T-helper 2 cell treated with Interferon-gamma antibody and Interleukin-4, amounts not matched to agents 100 ng/mL and 5 ng/mL, for 36 hours (primary cell): ENCODE measurements around the gene RRP7A. TPM values are rescaled to one million over a fixed set of nuclear protein-coding genes. Genes with fewer than 3 reads are reported as not detected.
"Not testable (repeated sequence)": the region's sequence is repeated elsewhere in the genome, so short reads cannot be mapped to it uniquely, and the experiment has no call there.

ENCODE experiments used
- intact Hi-C: fragments of 100-400 bp; cut with micrococcal nuclease; formaldehyde crosslinking; loops from one replicate; pipeline ENCODE4 v1.15.1; 2023
- total RNA-seq: library from RNA; stranded (reverse); gene quantifications from 2 replicates; pipeline ENCODE4 v1.2.3, GENCODE V29; 2022

RRP7A gene
- total RNA-seq, 1 donor from 2014 or later = 81.2 TPM

DNA sequence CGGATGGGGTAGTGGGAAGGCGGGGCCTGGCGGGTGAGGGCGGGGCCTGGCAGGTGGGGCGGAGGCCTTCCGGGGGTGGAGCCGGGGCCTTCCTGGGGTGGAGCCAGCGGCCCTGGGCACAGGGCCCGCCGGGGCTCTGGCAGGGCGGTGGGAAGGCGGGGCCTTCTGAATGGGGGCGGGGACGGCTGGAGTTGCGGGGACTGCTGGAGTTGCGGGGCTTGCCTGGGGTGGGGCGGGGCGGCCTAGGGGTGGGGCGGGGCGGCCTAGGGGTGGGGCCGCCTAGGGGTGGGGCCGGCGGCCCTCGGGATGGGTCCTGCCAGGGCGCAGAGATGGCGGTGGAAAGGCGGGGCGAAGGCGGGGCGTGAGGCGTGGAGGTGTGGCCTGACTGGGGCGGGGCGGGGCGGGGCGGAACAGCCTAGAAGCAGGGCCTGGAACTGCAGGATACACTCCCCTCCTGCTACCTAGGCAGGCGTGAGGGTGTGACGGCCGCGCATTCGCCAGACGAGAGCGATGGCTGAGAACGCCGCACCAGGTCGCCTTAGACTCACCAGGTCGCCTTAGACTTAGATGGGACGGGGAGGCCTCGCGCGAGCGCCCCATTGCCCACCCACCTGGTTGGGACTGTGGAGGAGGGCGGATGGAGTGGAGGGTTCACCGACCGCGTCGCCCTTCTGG lies 19.3 kb downstream of the RRP7A start:
- intact Hi-C loops = loop anchor here (5.0 kb wide), 1 partner anchor 52 kb away; the partner anchor contains the start of gene SERHL2

DNA sequence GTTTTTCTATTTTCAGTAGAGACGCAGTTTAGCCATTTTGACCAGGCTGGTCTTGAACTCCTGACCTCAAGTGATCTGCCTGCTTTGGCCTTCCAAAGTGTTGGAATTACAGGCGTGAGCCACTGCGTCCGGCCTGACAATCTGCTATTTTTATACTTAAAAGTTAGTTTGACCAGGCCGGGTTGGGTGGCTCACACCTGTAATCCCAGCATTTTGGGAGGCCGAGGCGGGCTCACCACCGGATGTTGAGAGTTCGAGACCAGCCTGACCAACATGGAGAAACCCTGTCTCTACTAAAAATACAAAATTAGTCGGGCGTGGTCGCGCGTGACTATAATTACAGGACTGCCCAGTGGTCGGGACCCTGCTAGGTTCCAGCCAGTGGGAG lies 19.8 kb downstream of the RRP7A start:
- intact Hi-C loops = loop anchor here (5.0 kb wide), 1 partner anchor 53 kb away; the partner anchor contains the start of gene SERHL2

GRCh38 chr22:42495533-42496141 lies 24.0 kb downstream of the RRP7A start:
- intact Hi-C loops = not testable (repeated sequence)

DNA sequence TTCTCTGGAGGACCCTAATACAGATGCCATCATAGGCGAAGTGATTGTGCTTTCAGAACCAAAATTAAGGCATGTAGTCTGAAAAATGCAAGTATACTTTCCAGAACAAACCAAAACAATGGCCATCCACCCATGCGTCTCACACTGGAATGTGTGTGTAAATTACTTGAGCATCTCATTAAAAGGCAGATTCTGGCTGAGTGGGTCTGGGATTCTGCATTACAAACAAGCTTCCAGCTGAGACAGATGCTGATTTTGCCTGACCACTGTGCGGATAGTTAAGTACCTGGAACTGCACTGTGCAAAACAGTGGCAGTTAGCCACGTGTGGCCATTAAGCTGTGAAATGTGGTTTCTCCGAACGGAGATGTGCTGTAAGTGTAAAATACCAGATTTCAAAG lies 26.2 kb downstream of the RRP7A start:
- intact Hi-C loops = no loop called here

GRCh38 chr22:42492323-42492690 lies 27.3 kb downstream of the RRP7A start:
- intact Hi-C loops = no loop called here

- intact Hi-C loops = no loop called here
These were observed 29.3 kb downstream of the RRP7A start for GRCh38 chr22:42490243-42490832.

GRCh38 chr22:42489000-42489399 lies 30.6 kb downstream of the RRP7A start:
- intact Hi-C loops = no loop called here

DNA sequence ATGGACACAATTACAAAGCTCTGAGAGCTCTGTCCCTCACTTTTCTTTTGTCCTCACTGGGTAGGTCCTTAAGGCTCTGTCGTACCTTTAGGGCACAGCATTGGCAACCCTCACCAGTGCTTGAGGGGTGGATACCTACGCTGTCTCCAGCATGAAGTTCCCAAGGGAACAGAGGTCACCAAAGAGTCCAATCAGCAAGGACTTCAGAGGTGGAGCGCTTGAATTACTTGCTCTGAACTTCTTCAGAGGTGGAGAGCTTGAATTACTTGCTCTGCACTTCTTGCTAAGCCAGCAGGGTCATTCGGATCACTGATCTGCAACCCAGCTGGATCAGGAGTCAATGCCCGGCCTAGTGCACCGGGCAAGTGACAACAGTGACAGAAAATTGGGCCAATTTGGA lies 35.1 kb downstream of the RRP7A start:
- intact Hi-C loops = no loop called here

DNA sequence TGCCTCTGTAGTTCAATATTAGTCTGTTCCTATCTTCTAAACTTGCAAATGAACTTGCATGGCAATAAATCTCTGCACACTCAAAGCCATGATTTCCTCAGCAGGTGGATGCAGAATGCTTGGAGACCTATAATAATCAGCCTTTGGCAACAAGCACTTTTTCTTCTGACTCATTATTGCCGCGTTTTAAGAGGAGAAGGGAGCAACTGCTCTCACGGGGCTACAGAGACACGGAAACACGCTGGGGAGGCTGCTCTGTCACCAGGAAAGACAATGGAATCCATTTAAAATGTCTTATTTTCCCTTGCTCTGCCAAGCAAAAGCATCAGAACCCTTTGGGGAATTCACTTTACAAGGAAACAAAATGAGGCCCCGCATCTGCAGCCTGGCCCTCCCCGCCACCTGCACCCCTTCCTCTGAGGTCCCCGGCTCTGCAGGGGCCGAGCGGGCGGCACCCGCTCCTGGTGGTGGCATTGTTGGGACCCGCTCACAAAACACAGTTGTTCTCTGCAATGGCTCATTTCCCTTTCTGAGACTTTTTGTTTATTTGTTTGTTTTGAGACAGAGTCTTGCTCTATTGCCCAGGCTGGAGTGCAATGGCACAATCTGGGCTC lies 35.9 kb downstream of the RRP7A start:
- intact Hi-C loops = not testable (repeated sequence)

GRCh38 chr22:42475122-42475521 lies 44.5 kb downstream of the RRP7A start:
- intact Hi-C loops = no loop called here

- intact Hi-C loops = loop anchor here (1.0 kb wide), 1 partner anchor 382 kb away; no protein-coding TSS in a partner anchor
These were observed 46.0 kb downstream of the RRP7A start for GRCh38 chr22:42473484-42474193.

DNA sequence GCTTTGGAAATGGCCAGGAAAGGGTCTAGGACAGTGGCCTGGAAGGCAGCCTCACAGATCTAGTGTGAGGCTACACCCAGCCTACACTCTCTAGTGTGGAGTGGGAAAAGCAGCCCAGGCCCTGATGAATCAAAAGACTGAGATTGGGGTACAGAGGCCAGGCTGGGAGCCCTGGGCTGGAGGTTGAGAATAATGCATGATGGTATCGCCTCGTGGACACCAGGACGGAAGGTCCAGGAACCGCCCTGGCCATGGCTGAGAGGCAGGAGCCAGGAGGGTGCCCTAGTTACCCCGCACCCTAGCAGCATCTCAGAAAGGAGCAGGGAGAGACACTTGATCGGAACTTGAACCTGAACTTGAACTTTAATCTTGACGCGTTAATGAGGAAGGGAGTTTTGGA lies 46.9 kb downstream of the RRP7A start:
- intact Hi-C loops = loop anchor here (1.0 kb wide), 1 partner anchor 381 kb away; no protein-coding TSS in a partner anchor

DNA sequence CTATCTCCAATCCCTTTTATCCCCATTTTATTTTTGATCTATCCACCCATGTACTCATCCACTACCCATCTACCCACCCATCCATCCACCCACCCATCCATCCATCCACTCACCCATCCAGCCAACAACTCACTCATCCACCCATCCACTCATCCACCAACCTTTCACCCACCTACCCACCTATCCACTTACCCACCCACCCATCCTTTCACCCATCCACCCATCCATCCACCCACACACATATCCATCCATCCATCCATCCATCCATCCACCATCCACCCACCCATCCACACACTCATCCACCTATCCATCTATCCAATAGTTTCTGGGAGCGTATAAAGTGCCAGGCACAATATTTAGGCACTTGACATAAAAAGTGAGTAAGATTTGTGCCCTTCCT lies 48.2 kb downstream of the RRP7A start:
- intact Hi-C loops = no loop called here

- intact Hi-C loops = no loop called here
These were observed 49.1 kb downstream of the RRP7A start for GRCh38 chr22:42470366-42471082.

GRCh38 chr22:42468841-42469240 lies 50.8 kb downstream of the RRP7A start:
- intact Hi-C loops = no loop called here

DNA sequence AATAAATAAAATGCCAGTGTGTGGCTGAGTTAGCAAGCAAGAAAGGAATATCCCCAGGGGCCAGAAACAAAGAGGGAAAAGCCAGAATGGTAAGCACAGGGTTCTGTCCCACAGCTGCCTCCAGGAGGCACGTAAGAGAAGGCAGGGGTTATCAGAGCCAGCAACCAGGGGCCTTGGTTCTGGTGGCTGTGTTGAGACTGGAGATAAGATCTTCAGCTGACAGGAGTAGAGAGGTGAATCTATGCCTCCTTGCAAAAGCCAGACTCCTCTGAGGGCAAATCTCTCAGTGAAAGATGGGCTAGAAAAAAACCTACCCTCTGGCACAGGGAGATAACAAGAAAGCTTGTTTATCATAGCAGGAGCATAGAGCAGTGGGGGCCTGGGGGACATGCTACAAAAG lies 57.6 kb downstream of the RRP7A start:
- intact Hi-C loops = no loop called here

GRCh38 chr22:42461511-42461910 lies 58.1 kb downstream of the RRP7A start:
- intact Hi-C loops = no loop called here
